ENCODE results near the gene IMPDH1.

- TF ChIP-seq GATA3 (IDR thresholded peaks at IDR 0.05; ENCODE audit: low read depth, low read length) (no peak), GATA2 (IDR thresholded peaks at IDR 0.05; ENCODE audit: low read depth, low read length) (no peak)
Observed at GRCh38 chr7:128431754-128432153, 22.0 kb upstream of the IMPDH1 start.

All from SH-SY5Y (cell line).